Neural cell (in vitro differentiated cells): ENCODE measurements around the gene TRPV5. TPM values are rescaled to one million over a fixed set of nuclear protein-coding genes. Genes with fewer than 3 reads are reported as not detected.

ENCODE experiments used
- H2AFZ ChIP-seq: fragments of 200-600, 300-800 bp; sonication (generic), shearing (Covaris generic); 2 replicates; pipeline ENCODE4 v1.6.0; 2014; ENCODE audit warnings: low read depth, mild to moderate bottlenecking, antibody characterized with exemption, low read length, moderate library complexity
- H3F3A ChIP-seq: fragments of 200-600 bp; shearing (Covaris generic); 2 replicates; pipeline ENCODE4 v1.6.1; 2016; ENCODE audit warnings: mild to moderate bottlenecking, moderate library complexity, mixed read lengths, antibody characterized with exemption, low read length; ENCODE audit not compliant: insufficient read depth, poor library complexity, severe bottlenecking
- H3K27ac ChIP-seq: fragments of 200-600, 300-800 bp; sonication (generic), shearing (Covaris generic); 2 replicates; pipeline ENCODE4 v1.5.1; 2014; ENCODE audit warnings: mild to moderate bottlenecking, low read length, moderate library complexity
- H3K27me3 ChIP-seq: fragments of 300-800, 200-600 bp; sonication (generic), shearing (Covaris generic); 2 replicates; pipeline ENCODE4 v1.6.0; 2014; ENCODE audit warnings: mild to moderate bottlenecking, low read depth, low read length, moderate library complexity; ENCODE audit not compliant: insufficient read depth
- H3K36me3 ChIP-seq: fragments of 300-800, 200-600 bp; sonication (generic), shearing (Covaris generic); 2 replicates; pipeline ENCODE4 v1.5.1; 2014; ENCODE audit warnings: mild to moderate bottlenecking, antibody characterized with exemption, low read length, moderate library complexity; ENCODE audit not compliant: insufficient read depth
- H3K4me2 ChIP-seq: fragments of 300-800, 200-600 bp; sonication (generic), shearing (Covaris generic); 2 replicates; pipeline ENCODE4 v1.6.0; 2014; ENCODE audit warnings: mild to moderate bottlenecking, low read length
- H3K4me3 ChIP-seq: fragments of 300-800, 200-600 bp; sonication (generic), shearing (Covaris generic); 2 replicates; pipeline ENCODE4 v1.5.1; 2014; ENCODE audit warnings: mild to moderate bottlenecking, low read length, moderate library complexity
- H3K79me2 ChIP-seq: fragments of 200-600 bp; shearing (Covaris generic); replicated peaks from 2 replicates; pipeline ENCODE4 v1.6.0; 2014; ENCODE audit warnings: mild to moderate bottlenecking, low read length, moderate library complexity; ENCODE audit not compliant: insufficient read depth
- H3K9ac ChIP-seq: fragments of 300-800, 200-600 bp; sonication (generic), shearing (Covaris generic); 2 replicates; pipeline ENCODE4 v1.6.1; 2016; ENCODE audit warnings: mild to moderate bottlenecking, low read length, mixed read lengths
- H3K9me2 ChIP-seq: fragments of 200-600 bp; shearing (Covaris generic); 2 replicates; pipeline ENCODE4 v1.6.1; 2016; ENCODE audit warnings: mild to moderate bottlenecking, low read length, mixed read lengths; ENCODE audit not compliant: insufficient read depth
- H3K9me3 ChIP-seq: fragments of 200-600, 300-800 bp; sonication (generic), shearing (Covaris generic); 2 replicates; pipeline ENCODE4 v1.6.1; 2016; ENCODE audit warnings: mild to moderate bottlenecking, mixed run types, low read length, moderate library complexity, mixed read lengths
- H4K20me1 ChIP-seq: fragments of 200-600 bp; shearing (Covaris generic); 2 replicates; pipeline ENCODE4 v1.6.1; 2016; ENCODE audit warnings: mild to moderate bottlenecking, mixed run types; ENCODE audit not compliant: insufficient read depth
- CTCF ChIP-seq: fragments of 450-650 bp; IDR thresholded peaks from 2 replicates; pipeline ENCODE4 v1.5.1; 2014; ENCODE audit warnings: antibody characterized with exemption, mild to moderate bottlenecking, moderate library complexity; ENCODE audit not compliant: poor library complexity, severe bottlenecking
- EP300 ChIP-seq: fragments of 450-650 bp; conservative IDR thresholded peaks from 2 replicates; pipeline ENCODE4 v1.6.1; 2014; ENCODE audit warnings: antibody characterized with exemption, mild to moderate bottlenecking, moderate library complexity; ENCODE audit not compliant: poor library complexity, severe bottlenecking
- EZH2 ChIP-seq: fragments of 200-600, 300-800 bp; shearing (Covaris generic), sonication (generic); IDR thresholded peaks from 2 replicates; pipeline ENCODE4 v1.6.1; 2014; ENCODE audit warnings: antibody characterized with exemption, low read length, borderline replicate concordance, mild to moderate bottlenecking; ENCODE audit not compliant: insufficient read depth, poor library complexity, severe bottlenecking
- MXI1 ChIP-seq: fragments of 450-650 bp; conservative IDR thresholded peaks from 2 replicates; pipeline ENCODE4 v1.6.1; 2014; ENCODE audit warnings: antibody characterized with exemption, mild to moderate bottlenecking; ENCODE audit not compliant: poor library complexity, severe bottlenecking
- POLR2AphosphoS5 ChIP-seq: IDR thresholded peaks from 2 replicates; pipeline ENCODE4 v1.6.1; 2012
- RAD21 ChIP-seq: fragments of 450-650 bp; conservative IDR thresholded peaks from 2 replicates; pipeline ENCODE4 v1.6.1; 2014; ENCODE audit warnings: antibody characterized with exemption, mild to moderate bottlenecking, moderate library complexity
- REST ChIP-seq: IDR thresholded peaks from 2 replicates; pipeline ENCODE4 v1.6.1; 2012; ENCODE audit warnings: borderline replicate concordance
- SMC3 ChIP-seq: fragments of 450-650 bp; conservative IDR thresholded peaks from 2 replicates; pipeline ENCODE4 v1.6.1; 2014; ENCODE audit warnings: antibody characterized with exemption, mild to moderate bottlenecking, moderate library complexity; ENCODE audit not compliant: poor library complexity
- TAF1 ChIP-seq: IDR thresholded peaks from 2 replicates; pipeline ENCODE4 v1.6.1; 2012; ENCODE audit warnings: low read depth
- polyA plus RNA-seq: library from polyadenylated mRNA; depleted of rRNA; stranded (reverse); fragments of >200 nt; gene quantifications from 2 replicates; pipeline ENCODE4 v1.2.3, GENCODE V29; 2014

TRPV5 gene
- polyA plus RNA-seq, 1 donor from 2014 or later = not detected

- Histone ChIP-seq H3K27me3 (no peaks in the 10 kb centered on the region), H3K79me2 (no peaks in the 10 kb centered on the region), H3K36me3 (no peaks in the 10 kb centered on the region), H3K4me3 (no peak overlapping the region), H3K9me2 (no peaks in the 10 kb centered on the region), H3K4me2 (no peak overlapping the region), H3K9ac (no peak overlapping the region), H3K9me3 (no peaks in the 10 kb centered on the region), H4K20me1 (no peaks in the 10 kb centered on the region), H3F3A (no peaks in the 10 kb centered on the region), H2AFZ (no peak overlapping the region), H3K27ac (no peak overlapping the region)
- TF ChIP-seq EP300 = no peak
- TF ChIP-seq POLR2AphosphoS5 = no peak
- no peak for TF ChIP-seq RAD21
- TF ChIP-seq MXI1 = no peak
- no peak for TF ChIP-seq TAF1
- TF ChIP-seq SMC3 = no peak
- no peak for TF ChIP-seq CTCF
- no peak for TF ChIP-seq REST
- TF ChIP-seq EZH2 = no peak
Observed at GRCh38 chr7:142925413-142925812, 8.1 kb downstream of the TRPV5 start.

GRCh38 chr7:142923391-142923790 lies 10.2 kb downstream of the TRPV5 start:
- H3K27me3 ChIP-seq = no peaks in the 10 kb centered on the region
- no peaks in the 10 kb centered on the region for H3K9me3 ChIP-seq
- TF ChIP-seq TAF1 = no peak
- TF ChIP-seq REST = no peak
- TF ChIP-seq EZH2 = no peak
- TF ChIP-seq RAD21 = no peak
- TF ChIP-seq MXI1 = no peak

More at GRCh38 chr7:142923391-142923790, 10.2 kb downstream of the TRPV5 start:
- H3K9me2 ChIP-seq = no peaks in the 10 kb centered on the region
- no peak overlapping the region for H3K9ac ChIP-seq
- H3F3A ChIP-seq = no peaks in the 10 kb centered on the region
- no peaks in the 10 kb centered on the region for H3K36me3 ChIP-seq
- H4K20me1 ChIP-seq = no peaks in the 10 kb centered on the region
- H3K4me3 ChIP-seq = no peak overlapping the region
- H3K4me2 ChIP-seq = no peak overlapping the region
- H3K79me2 ChIP-seq = no peaks in the 10 kb centered on the region
- H3K27ac ChIP-seq = no peak overlapping the region
- no peak overlapping the region for H2AFZ ChIP-seq
